Parathyroid adenoma (tissue), 2 donors: ENCODE results near the gene POLR2M.

Experiments used
- H2AFZ ChIP-seq: fragments of 300-600 bp; sonication (generic); one replicate; pipeline ENCODE4 v1.7.0; 2017; ENCODE audit warnings: antibody characterized with exemption, mild to moderate bottlenecking
- H3K27ac ChIP-seq: fragments of 300-600 bp; sonication (generic); one replicate; pipeline ENCODE4 v1.7.0; 2017
- H3K27me3 ChIP-seq: fragments of 300-600 bp; sonication (generic); one replicate; pipeline ENCODE4 v1.7.0; 2017; ENCODE audit warnings: low read length; ENCODE audit not compliant: control insufficient read depth, insufficient read depth
- H3K36me3 ChIP-seq: fragments of 300-600 bp; sonication (generic); one replicate; pipeline ENCODE4 v1.7.0; 2017; ENCODE audit warnings: low read length; ENCODE audit not compliant: control insufficient read depth, insufficient read depth
- H3K4me1 ChIP-seq: fragments of 300-600 bp; sonication (generic); one replicate; pipeline ENCODE4 v1.7.0; 2017; ENCODE audit warnings: control low read depth
- H3K4me2 ChIP-seq: fragments of 300-600 bp; sonication (generic); one replicate; pipeline ENCODE4 v1.7.0; 2017; ENCODE audit warnings: low read length
- H3K4me3 ChIP-seq: fragments of 300-600 bp; sonication (generic); one replicate; pipeline ENCODE4 v1.7.0; 2017; ENCODE audit warnings: low read depth, low read length
- H3K79me2 ChIP-seq: fragments of 300-600 bp; sonication (generic); one replicate; pipeline ENCODE4 v1.7.0; 2017; ENCODE audit warnings: control low read depth
- H3K9ac ChIP-seq: fragments of 300-600 bp; sonication (generic); one replicate; pipeline ENCODE4 v1.7.0; 2017; ENCODE audit warnings: mild to moderate bottlenecking
- H3K9me3 ChIP-seq: fragments of 300-600 bp; sonication (generic); one replicate; pipeline ENCODE4 v1.7.0; 2017; ENCODE audit warnings: low read length; ENCODE audit not compliant: control insufficient read depth
- TF ChIP-seq, protein P1 (sequence below): fragments of 300-600 bp; sonication (generic); IDR thresholded peaks from one replicate; pipeline ENCODE4 v1.7.0; 2017; ENCODE audit warnings: antibody characterized with exemption, mild to moderate bottlenecking
- donor health status: primary hyperparathyroidism.

Gene POLR2M

DNA sequence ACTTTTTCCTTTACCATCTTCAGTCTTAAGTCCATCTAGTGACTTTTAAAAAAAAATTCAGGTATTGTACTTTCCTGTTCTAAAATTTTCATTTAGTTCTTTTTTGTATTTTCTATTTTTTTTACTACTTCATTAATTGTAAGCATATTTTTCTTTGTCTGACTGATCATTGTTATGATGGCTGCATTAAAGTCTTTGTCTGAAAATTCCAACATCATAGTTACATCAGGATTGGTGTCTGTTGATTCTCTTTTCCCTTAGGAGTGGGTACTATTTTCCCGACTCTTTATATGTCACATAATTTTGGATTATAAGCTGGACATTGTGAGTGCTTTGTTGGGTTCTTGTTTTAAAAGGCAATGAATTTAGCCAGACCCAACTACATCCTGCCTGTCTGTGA is 34.9 kb upstream of the POLR2M start:
- Histone ChIP-seq H3K27me3 (no peaks in the 10 kb centered on the region), H3K9ac (no peak overlapping the region), H3K79me2 (no peaks in the 10 kb centered on the region), H3K9me3 (no peaks in the 10 kb centered on the region), H3K36me3 (no peaks in the 10 kb centered on the region), H3K4me1 (no peaks in the 10 kb centered on the region), H3K4me2 (no peak overlapping the region), H2AFZ (no peak overlapping the region), H3K4me3 (no peak overlapping the region), H3K27ac (no peak overlapping the region)
- TF ChIP-seq, protein P1, sequence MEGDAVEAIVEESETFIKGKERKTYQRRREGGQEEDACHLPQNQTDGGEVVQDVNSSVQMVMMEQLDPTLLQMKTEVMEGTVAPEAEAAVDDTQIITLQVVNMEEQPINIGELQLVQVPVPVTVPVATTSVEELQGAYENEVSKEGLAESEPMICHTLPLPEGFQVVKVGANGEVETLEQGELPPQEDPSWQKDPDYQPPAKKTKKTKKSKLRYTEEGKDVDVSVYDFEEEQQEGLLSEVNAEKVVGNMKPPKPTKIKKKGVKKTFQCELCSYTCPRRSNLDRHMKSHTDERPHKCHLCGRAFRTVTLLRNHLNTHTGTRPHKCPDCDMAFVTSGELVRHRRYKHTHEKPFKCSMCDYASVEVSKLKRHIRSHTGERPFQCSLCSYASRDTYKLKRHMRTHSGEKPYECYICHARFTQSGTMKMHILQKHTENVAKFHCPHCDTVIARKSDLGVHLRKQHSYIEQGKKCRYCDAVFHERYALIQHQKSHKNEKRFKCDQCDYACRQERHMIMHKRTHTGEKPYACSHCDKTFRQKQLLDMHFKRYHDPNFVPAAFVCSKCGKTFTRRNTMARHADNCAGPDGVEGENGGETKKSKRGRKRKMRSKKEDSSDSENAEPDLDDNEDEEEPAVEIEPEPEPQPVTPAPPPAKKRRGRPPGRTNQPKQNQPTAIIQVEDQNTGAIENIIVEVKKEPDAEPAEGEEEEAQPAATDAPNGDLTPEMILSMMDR, result no peak

DNA sequence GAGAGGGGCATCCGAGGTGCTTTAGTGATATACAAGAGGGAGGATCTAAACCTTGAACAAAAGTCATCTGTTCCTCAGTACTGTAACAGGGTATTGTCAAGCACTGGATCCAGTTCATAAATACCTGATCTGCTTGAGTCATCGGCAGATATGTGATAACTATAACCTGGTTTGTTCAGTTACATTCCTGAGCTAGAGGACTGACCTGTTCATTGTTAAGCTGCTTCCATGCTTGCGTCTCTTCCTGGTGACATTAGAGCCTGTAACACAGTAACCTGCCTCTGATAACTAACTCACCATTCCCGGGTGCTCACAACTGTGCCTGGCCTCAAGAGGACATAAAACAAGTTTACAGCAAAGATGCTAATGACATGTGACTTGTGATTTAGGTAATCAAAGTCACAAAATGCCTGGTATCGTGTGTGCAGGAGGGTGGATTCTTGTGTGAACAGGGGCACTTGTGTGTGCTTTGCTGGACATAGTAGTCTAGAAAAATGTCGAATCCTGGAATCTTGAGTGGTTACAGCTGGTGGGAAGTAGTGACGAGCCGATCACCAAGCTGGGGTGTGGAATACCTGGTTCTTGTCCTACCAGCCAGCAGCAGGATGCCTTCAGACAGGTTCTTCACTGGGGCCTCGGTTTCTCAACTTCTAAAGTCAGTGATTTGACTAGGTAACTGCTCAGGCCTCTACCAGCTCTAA is 30.9 kb upstream of the POLR2M start:
- no peak overlapping the region for H3K9ac ChIP-seq
- no peaks in the 10 kb centered on the region for H3K36me3 ChIP-seq
- H3K79me2 ChIP-seq, result no peaks in the 10 kb centered on the region
- TF ChIP-seq, protein P1, result no peak
- no peak overlapping the region for H2AFZ ChIP-seq
- H3K9me3 ChIP-seq, result no peaks in the 10 kb centered on the region
- no peak overlapping the region for H3K4me2 ChIP-seq
- no peaks in the 10 kb centered on the region for H3K4me1 ChIP-seq
- no peak overlapping the region for H3K27ac ChIP-seq
- no peaks in the 10 kb centered on the region for H3K27me3 ChIP-seq
- H3K4me3 ChIP-seq, result no peak overlapping the region

DNA sequence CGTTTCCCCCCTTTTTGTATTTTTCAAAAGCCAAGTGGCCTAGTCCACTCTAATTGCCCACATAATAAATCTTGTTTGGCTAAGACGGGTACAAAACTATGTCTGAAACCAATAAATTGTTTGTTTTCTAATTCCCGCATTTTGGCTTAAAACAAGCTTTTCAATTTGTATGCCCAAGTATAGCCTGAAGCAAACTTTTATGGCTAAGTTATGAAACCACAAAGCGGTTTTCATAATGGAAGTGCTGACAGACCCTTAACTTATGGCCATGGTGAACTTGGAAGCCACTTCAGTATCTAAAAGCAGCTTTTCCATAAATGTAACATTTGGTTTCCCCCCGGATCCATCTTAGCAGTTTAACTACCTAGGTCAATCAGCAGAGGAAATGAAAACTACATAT is 29.9 kb upstream of the POLR2M start:
- H3K4me2 ChIP-seq, result no peak overlapping the region
- TF ChIP-seq, protein P1, result no peak
- no peaks in the 10 kb centered on the region for H3K9me3 ChIP-seq
- no peaks in the 10 kb centered on the region for H3K4me1 ChIP-seq
- H3K36me3 ChIP-seq, result no peaks in the 10 kb centered on the region
- no peak overlapping the region for H3K9ac ChIP-seq
- no peak overlapping the region for H3K27ac ChIP-seq
- no peak overlapping the region for H3K4me3 ChIP-seq
- no peaks in the 10 kb centered on the region for H3K27me3 ChIP-seq
- H2AFZ ChIP-seq, result no peak overlapping the region
- H3K79me2 ChIP-seq, result no peaks in the 10 kb centered on the region

DNA sequence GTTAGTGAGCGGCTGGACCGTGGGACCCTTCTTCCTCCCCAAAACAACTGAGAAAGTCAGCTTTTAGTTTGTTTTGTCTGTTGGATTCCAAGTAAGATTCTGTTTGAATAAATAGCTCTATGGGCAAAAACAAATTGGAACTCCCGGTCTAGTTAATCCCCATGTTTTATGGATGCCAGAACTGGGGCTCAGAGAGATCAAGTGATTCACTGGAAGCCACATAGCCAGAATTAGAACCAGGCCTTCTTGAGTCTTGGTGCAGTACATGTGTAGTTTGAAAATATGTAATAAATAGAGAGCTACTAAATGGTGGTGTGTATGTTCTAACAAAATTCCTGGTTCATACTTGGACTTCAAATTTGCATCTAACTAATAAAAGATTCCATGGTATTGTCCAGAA is 29.3 kb upstream of the POLR2M start:
- TF ChIP-seq, protein P1, result no peak

DNA sequence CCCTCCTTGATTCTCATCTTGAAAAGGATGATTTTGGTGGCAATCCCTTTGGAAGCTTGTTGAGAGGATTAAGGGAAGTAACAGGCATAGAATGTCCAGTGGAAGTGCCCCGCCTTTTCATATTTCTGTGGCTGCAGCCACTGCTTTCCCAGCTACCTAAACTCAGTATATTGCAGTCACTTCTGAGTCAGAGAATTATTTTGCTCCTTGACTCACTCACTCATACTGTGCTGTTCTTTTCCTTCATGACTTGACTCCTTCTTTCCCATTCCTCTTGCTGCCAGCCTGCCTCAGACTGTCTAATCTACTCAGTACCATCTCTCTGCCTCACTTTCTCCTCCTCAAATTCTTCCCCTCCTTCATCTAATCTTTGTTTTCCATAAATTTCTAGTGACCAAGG is 26.5 kb upstream of the POLR2M start:
- H3K4me1 ChIP-seq, result no peaks in the 10 kb centered on the region
- H3K9me3 ChIP-seq, result no peaks in the 10 kb centered on the region
- no peaks in the 10 kb centered on the region for H3K79me2 ChIP-seq
- no peaks in the 10 kb centered on the region for H3K36me3 ChIP-seq
- no peak overlapping the region for H3K4me3 ChIP-seq
- H3K9ac ChIP-seq, result no peak overlapping the region
- H3K27me3 ChIP-seq, result no peaks in the 10 kb centered on the region
- no peak overlapping the region for H2AFZ ChIP-seq
- no peak overlapping the region for H3K27ac ChIP-seq
- no peak overlapping the region for H3K4me2 ChIP-seq
- TF ChIP-seq, protein P1, result no peak

More for the DNA sequence above, 29.3 kb upstream of the POLR2M start:
- H3K9ac ChIP-seq, result no peak overlapping the region
- H3K36me3 ChIP-seq, result no peaks in the 10 kb centered on the region
- no peak overlapping the region for H3K4me3 ChIP-seq
- H2AFZ ChIP-seq, result no peak overlapping the region
- H3K27me3 ChIP-seq, result no peaks in the 10 kb centered on the region
- no peaks in the 10 kb centered on the region for H3K79me2 ChIP-seq
- H3K9me3 ChIP-seq, result no peaks in the 10 kb centered on the region
- no peak overlapping the region for H3K4me2 ChIP-seq
- no peaks in the 10 kb centered on the region for H3K4me1 ChIP-seq
- no peak overlapping the region for H3K27ac ChIP-seq
